Breast epithelium (tissue), 4 donors: Measurements from ENCODE around the gene BCAS3. TPM values are rescaled to one million over a fixed set of nuclear protein-coding genes. Genes with fewer than 3 reads are reported as not detected.
A peak's percentile ranks its signal among the peaks of the same experiment; 100 is the strongest.

Experiments used
- DNase-seq, 2 donors: peaks; one replicate each; pipeline ENCODE4 v3.0.0-alpha.2; 2019; ENCODE audit warnings: low spot score in 2 of 2
- H3K27ac ChIP-seq, 2 donors: fragments of 200-600 bp; sonication (generic) in 1 of 2; one replicate each; pipeline ENCODE4 v1.5.1; 2016 to 2019; ENCODE audit warnings: mild to moderate bottlenecking in 1 of 2
- H3K27me3 ChIP-seq, 2 donors: fragments of 200-600 bp; sonication (generic) in 1 of 2; one replicate each; pipeline versions ENCODE4 v1.5.1 to v1.6.0; 2017 to 2019; ENCODE audit warnings: control low read depth in 1 of 2, mild to moderate bottlenecking in 1 of 2
- H3K36me3 ChIP-seq: fragments of 200-600 bp; one replicate; pipeline ENCODE4 v1.5.1; 2019
- H3K4me1 ChIP-seq, 2 donors: fragments of 200-600 bp; sonication (generic); one replicate each; pipeline ENCODE4 v1.5.1; 2016 to 2019; ENCODE audit warnings: control low read depth in 1 of 2
- H3K4me3 ChIP-seq, 3 donors: fragments of 200-600 bp; sonication (generic); 1 replicate in 2 of 3; 2 replicates in 1 of 3; pipeline ENCODE4 v1.5.1; 2016 to 2019; ENCODE audit warnings: mild to moderate bottlenecking in 3 of 3, moderate library complexity in 2 of 3
- H3K9me3 ChIP-seq, 2 donors: fragments of 200-600 bp; sonication (generic) in 1 of 2; one replicate each; pipeline ENCODE4 v1.5.1; 2016 to 2019; ENCODE audit warnings: control low read depth in 1 of 2
- CTCF ChIP-seq, 3 donors: fragments of 450-650 bp; IDR thresholded peaks; one replicate each; pipeline ENCODE4 v1.5.1; 2016 to 2017; ENCODE audit warnings: antibody characterized with exemption in 3 of 3, mild to moderate bottlenecking in 3 of 3, moderate library complexity in 3 of 3
- POLR2A ChIP-seq: fragments of 450-650 bp; IDR thresholded peaks from one replicate; pipeline ENCODE4 v1.6.1; 2016; ENCODE audit warnings: antibody characterized with exemption, mild to moderate bottlenecking, moderate library complexity
- POLR2AphosphoS5 ChIP-seq, 3 donors: sonication (generic); formaldehyde crosslinking; IDR thresholded peaks; one replicate each; pipeline ENCODE4 v1.6.1; 2017; ENCODE audit warnings: antibody characterized with exemption in 3 of 3
- intact Hi-C: fragments of 100-400 bp; cut with DNase I; formaldehyde crosslinking; loops from one replicate; pipeline ENCODE4 v1.15.1; 2023; ENCODE audit warnings: low total_unique reads
- total RNA-seq, 3 donors: library from RNA; depleted of rRNA; stranded (reverse); fragments of >200 nt; gene quantifications; one replicate each; pipeline ENCODE4 v1.1.0, GENCODE V29; 2016

The BCAS3 gene
- total RNA-seq, 3 donors from 2014 or later, result 30.8 to 47.9 (median 31.2) TPM

DNA sequence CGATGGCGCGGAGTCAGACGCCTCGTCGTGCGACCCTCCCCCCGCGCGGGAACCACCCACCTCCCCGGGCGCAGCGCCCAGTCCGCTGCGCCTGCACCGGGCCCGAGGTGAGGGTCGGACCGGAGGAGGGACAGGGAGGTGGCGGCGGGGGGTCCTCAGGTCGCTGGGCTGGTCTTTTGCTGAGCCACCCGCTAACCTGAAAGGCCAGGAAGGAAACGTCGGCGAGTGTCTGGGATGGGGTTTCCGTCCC, 726.9 kb downstream of the BCAS3 start:
- peak overlapping the region; percentile 10 to 50 (median 32) for H3K4me3 ChIP-seq
- no peak for DNase-seq
- H3K27me3 ChIP-seq, result peaks cover 0 to 16% of the 10 kb centered on the region in 2 donors

DNA sequence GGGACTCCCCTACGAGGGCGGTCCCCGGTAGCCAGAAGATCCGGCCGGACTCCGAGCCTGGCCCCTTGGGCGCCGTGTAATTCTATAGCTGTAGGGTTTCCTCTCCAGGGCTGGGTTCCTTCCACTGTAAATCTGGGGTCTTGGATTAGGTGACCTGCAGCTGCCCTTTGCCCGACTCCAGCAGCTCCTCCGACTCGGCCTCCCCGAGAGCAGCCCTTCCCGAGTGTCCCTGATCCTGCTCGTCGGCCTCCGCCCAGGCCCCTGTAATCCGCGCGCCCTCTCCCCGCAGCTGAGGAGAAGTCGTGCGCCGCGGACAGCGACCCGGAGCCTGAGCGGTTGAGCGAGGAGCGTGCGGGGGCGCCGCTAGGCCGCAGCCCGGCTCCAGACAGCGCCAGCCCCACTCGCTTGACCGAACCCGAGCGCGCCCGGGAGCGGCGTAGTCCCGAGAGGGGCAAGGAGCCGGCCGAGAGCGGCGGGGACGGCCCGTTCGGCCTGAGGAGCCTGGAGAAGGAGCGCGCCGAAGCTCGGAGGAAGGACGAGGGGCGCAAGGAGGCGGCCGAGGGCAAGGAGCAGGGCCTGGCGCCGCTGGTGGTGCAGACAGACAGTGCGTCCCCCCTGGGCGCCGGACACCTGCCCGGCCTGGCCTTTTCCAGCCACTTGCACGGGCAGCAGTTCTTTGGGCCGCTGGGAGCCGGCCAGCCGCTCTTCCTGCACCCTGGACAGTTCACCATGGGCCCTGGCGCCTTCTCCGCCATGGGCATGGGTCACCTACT, 727.4 kb downstream of the BCAS3 start:
- TF ChIP-seq POLR2A (no peak), CTCF (IDR thresholded peaks at IDR 0.05) (no peak), POLR2AphosphoS5 (IDR thresholded peaks at IDR 0.05) (no peak)
- Histone ChIP-seq H3K27ac (peak overlapping the region; percentile 45 to 78), H3K27me3 (peaks cover 0 to 16% of the 10 kb centered on the region in 2 donors), H3K9me3 (no peaks in the 10 kb centered on the region), H3K36me3 (no peaks in the 10 kb centered on the region), H3K4me3 (peak overlapping the region; percentile 7 to 50 (median 32)), H3K4me1 (no peaks in the 10 kb centered on the region)
- intact Hi-C loops, result loop anchor here (5.0 kb wide), 1 partner anchor 683 kb away; no protein-coding TSS in a partner anchor
- no peak for DNase-seq

More for the DNA sequence above, 726.9 kb downstream of the BCAS3 start:
- H3K4me1 ChIP-seq, result no peaks in the 10 kb centered on the region
- intact Hi-C loops, result loop anchor here (5.0 kb wide), 1 partner anchor 682 kb away; no protein-coding TSS in a partner anchor
- no peak for TF ChIP-seq POLR2AphosphoS5 (IDR thresholded peaks at IDR 0.05)
- no peak for TF ChIP-seq CTCF (IDR thresholded peaks at IDR 0.05)
- TF ChIP-seq POLR2A, result no peak
- no peaks in the 10 kb centered on the region for H3K9me3 ChIP-seq
- H3K27ac ChIP-seq, result peak overlapping the region; percentile 45 to 78
- H3K36me3 ChIP-seq, result no peaks in the 10 kb centered on the region

DNA sequence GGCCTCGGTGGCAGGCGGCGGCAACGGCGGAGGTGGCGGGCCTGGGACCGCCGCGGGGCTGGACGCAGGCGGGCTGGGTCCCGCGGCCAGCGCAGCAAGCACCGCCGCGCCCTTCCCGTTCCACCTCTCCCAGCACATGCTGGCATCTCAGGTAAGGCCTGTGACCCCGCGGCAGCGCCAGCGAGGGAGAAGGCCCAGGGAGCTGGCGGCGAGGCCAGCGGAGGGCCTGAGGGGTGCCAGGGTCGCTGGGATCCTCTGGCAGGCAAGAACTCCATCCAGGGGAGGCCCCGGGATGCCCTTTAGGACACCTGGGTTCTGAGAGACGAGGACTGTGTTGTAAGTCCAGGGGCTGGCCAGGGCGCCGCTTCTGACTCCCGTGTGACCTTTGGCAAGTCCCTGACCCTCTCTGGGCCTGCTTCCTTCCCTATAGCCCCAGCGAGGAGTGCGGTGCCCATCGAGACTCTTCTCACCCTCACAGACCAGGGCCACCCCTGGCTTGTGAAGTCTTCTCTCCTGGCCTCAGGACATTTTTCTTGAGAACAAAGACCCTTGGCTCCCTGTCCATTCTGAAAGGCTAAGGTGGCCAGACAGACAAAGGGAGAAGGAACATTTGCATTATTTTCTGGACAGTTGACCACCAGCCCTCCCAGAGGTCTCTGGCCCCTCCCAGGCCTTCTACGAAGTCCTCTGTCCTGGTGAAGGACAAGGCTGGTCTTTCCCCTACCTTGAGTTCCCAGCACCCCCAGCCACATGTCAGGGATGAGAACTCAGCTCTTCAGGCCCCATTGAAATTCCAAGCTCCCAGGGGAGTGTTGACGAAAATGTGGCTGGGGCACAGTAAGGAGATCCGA, 728.3 kb downstream of the BCAS3 start:
- H3K36me3 ChIP-seq, result no peaks in the 10 kb centered on the region
- peaks cover 0 to 14% of the 10 kb centered on the region in 2 donors for H3K27me3 ChIP-seq
- DNase-seq, result no peak
- H3K4me1 ChIP-seq, result no peaks in the 10 kb centered on the region
- no peak for TF ChIP-seq POLR2AphosphoS5 (IDR thresholded peaks at IDR 0.05)
- no peak for TF ChIP-seq POLR2A
- TF ChIP-seq CTCF (IDR thresholded peaks at IDR 0.05), result no peak
- H3K9me3 ChIP-seq, result no peaks in the 10 kb centered on the region
- intact Hi-C loops, result no loop called here
- H3K27ac ChIP-seq, result peak overlapping the region; percentile 45 to 78
- peak overlapping the region; percentile 7 to 50 (median 32) for H3K4me3 ChIP-seq

- Histone ChIP-seq H3K4me1 (peaks cover 0 to 3% of the 10 kb centered on the region in 2 donors), H3K27me3 (peaks cover 0 to 8% of the 10 kb centered on the region in 2 donors), H3K27ac (peak overlapping the region; percentile 45 to 78), H3K36me3 (no peaks in the 10 kb centered on the region), H3K4me3 (no peak overlapping the region), H3K9me3 (peaks cover 0 to 4% of the 10 kb centered on the region in 2 donors)
- DNase-seq, result no peak
- intact Hi-C loops, result no loop called here
- no peak for TF ChIP-seq CTCF (IDR thresholded peaks at IDR 0.05)
- no peak for TF ChIP-seq POLR2A
- no peak for TF ChIP-seq POLR2AphosphoS5 (IDR thresholded peaks at IDR 0.05)
These were observed 728.8 kb downstream of the BCAS3 start for GRCh38 chr17:61406537-61406845.
